ENCODE measurements around the gene KIAA0753.

The KIAA0753 gene

GRCh38 chr17:6640536-6641246 is at the start of gene KIAA0753, which contains the start of gene TXNDC17:
KIAA0753 (minus strand) TSS chr17:6640711; CDS start chr17:6635103, 5,608 bp downstream.
TXNDC17 (plus strand) TSS chr17:6641060; CDS start chr17:6641083, 23 bp downstream.
- DNase-seq (ENCODE audit: extremely low read depth in 1 of 2, low read depth in 1 of 2) = peak; percentile 92 to 93

- no peak for DNase-seq (ENCODE audit: extremely low read depth in 1 of 2, low read depth in 1 of 2)
Measured at GRCh38 chr17:6688944-6689343, 48.4 kb upstream of the KIAA0753 start.

- no peak for DNase-seq (ENCODE audit: extremely low read depth in 1 of 2, low read depth in 1 of 2)
Measured at GRCh38 chr17:6686026-6686425, 45.5 kb upstream of the KIAA0753 start.

GRCh38 chr17:6684881-6685767 is 44.6 kb upstream of the KIAA0753 start:
- DNase-seq (ENCODE audit: extremely low read depth in 1 of 2, low read depth in 1 of 2) = no peak

- no peak for DNase-seq (ENCODE audit: extremely low read depth in 1 of 2, low read depth in 1 of 2)
Measured at GRCh38 chr17:6684460-6684783, 43.9 kb upstream of the KIAA0753 start.

- DNase-seq (ENCODE audit: extremely low read depth in 1 of 2, low read depth in 1 of 2) = no peak
Measured at GRCh38 chr17:6683730-6684459, 43.4 kb upstream of the KIAA0753 start.

- no peak for DNase-seq (ENCODE audit: extremely low read depth in 1 of 2, low read depth in 1 of 2)
Measured at GRCh38 chr17:6683081-6683684, 42.7 kb upstream of the KIAA0753 start.

- DNase-seq (ENCODE audit: extremely low read depth in 1 of 2, low read depth in 1 of 2) = no peak
Measured at GRCh38 chr17:6682339-6682738, 41.8 kb upstream of the KIAA0753 start.

- no peak for DNase-seq (ENCODE audit: extremely low read depth in 1 of 2, low read depth in 1 of 2)
Measured at GRCh38 chr17:6681671-6682070, 41.2 kb upstream of the KIAA0753 start.

- DNase-seq (ENCODE audit: extremely low read depth in 1 of 2, low read depth in 1 of 2) = no peak
Measured at GRCh38 chr17:6681176-6681575, 40.7 kb upstream of the KIAA0753 start.

- no peak for DNase-seq (ENCODE audit: extremely low read depth in 1 of 2, low read depth in 1 of 2)
Measured at GRCh38 chr17:6679241-6679640, 38.7 kb upstream of the KIAA0753 start.

GRCh38 chr17:6677946-6678345 is 37.4 kb upstream of the KIAA0753 start:
- DNase-seq (ENCODE audit: extremely low read depth in 1 of 2, low read depth in 1 of 2) = no peak

GRCh38 chr17:6677158-6677831 is 36.8 kb upstream of the KIAA0753 start:
- peak in 1 of 2 donors; percentile 6 for DNase-seq (ENCODE audit: extremely low read depth in 1 of 2, low read depth in 1 of 2)

- no peak for DNase-seq (ENCODE audit: extremely low read depth in 1 of 2, low read depth in 1 of 2)
Measured at GRCh38 chr17:6676802-6677157, 36.3 kb upstream of the KIAA0753 start.

- DNase-seq (ENCODE audit: extremely low read depth in 1 of 2, low read depth in 1 of 2) = no peak
Measured at GRCh38 chr17:6675201-6675825, 34.8 kb upstream of the KIAA0753 start.

- no peak for DNase-seq (ENCODE audit: extremely low read depth in 1 of 2, low read depth in 1 of 2)
Measured at GRCh38 chr17:6674586-6674985, 34.1 kb upstream of the KIAA0753 start.

- no peak for DNase-seq (ENCODE audit: extremely low read depth in 1 of 2, low read depth in 1 of 2)
Measured at GRCh38 chr17:6671431-6671830, 30.9 kb upstream of the KIAA0753 start.

GRCh38 chr17:6670999-6671398 is 30.5 kb upstream of the KIAA0753 start:
- DNase-seq (ENCODE audit: extremely low read depth in 1 of 2, low read depth in 1 of 2) = no peak

GRCh38 chr17:6670571-6670970 is 30.1 kb upstream of the KIAA0753 start:
- DNase-seq (ENCODE audit: extremely low read depth in 1 of 2, low read depth in 1 of 2) = no peak
